ENCODE results near the gene TXN. TPM values are rescaled to one million over a fixed set of nuclear protein-coding genes. Genes with fewer than 3 reads are reported as not detected.
"Not testable (repeated sequence)": the region's sequence is repeated elsewhere in the genome, so short reads cannot be mapped to it uniquely, and the experiment has no call there.

TXN gene
- total RNA-seq, 2 donors from 2014 or later = 90.5 to 92.5 TPM

DNA sequence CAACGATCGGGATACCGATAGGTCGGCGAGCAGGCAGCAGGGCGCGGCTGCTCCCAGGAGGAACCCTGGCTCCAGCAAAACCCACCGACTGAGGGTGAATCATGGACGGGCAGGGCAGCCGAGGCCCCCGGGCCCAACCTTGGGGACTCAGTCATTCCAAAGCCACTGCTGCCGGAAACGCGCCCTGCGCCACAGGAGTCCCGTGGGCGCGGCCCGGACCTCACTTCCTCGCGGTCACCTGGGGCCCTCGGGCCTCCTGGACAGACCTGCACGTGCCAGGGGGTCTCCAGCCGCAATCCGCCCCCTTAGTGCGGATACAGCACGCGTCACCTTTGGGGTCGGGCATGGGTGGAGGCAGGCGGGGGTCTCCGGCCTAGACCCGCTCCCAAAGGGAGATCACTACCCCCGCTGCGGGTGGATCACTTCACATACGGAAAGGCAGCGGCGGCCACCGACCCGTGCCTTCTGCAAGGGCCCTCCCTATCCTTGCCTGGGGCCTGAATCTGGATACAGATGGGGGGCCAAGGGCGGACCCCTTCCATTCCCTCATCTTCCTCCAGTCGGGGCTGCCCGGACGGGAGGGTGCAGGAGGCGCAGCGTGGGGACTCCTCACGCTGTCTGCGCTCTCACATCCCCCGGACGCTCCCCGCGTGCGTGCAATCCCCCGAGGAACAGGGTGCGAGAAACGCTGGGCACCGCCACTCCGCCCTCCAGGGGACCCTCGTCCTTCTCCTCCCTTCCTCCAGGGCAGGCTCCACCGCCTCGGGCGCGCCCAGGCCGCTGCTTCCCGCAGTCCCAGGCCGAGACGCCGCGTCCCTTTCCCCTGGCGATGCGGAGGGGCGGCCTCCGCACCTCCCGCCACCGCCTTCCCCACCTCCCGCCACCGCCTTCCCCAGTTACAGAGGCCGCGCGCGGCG lies 586 bp downstream of the TXN start:
- H3K27me3 ChIP-seq = no peaks in the 10 kb centered on the region
- DNase-seq (ENCODE audit: low spot score) = peak; percentile 74
- peak overlapping the region; percentile 83 to 88 for H3K4me3 ChIP-seq
- peak overlapping the region; percentile 91 to 95 for H3K27ac ChIP-seq
- no peaks in the 10 kb centered on the region for H3K9me3 ChIP-seq
- no peaks in the 10 kb centered on the region for H3K36me3 ChIP-seq
- TF ChIP-seq, protein P1, sequence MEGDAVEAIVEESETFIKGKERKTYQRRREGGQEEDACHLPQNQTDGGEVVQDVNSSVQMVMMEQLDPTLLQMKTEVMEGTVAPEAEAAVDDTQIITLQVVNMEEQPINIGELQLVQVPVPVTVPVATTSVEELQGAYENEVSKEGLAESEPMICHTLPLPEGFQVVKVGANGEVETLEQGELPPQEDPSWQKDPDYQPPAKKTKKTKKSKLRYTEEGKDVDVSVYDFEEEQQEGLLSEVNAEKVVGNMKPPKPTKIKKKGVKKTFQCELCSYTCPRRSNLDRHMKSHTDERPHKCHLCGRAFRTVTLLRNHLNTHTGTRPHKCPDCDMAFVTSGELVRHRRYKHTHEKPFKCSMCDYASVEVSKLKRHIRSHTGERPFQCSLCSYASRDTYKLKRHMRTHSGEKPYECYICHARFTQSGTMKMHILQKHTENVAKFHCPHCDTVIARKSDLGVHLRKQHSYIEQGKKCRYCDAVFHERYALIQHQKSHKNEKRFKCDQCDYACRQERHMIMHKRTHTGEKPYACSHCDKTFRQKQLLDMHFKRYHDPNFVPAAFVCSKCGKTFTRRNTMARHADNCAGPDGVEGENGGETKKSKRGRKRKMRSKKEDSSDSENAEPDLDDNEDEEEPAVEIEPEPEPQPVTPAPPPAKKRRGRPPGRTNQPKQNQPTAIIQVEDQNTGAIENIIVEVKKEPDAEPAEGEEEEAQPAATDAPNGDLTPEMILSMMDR (IDR thresholded peaks at IDR 0.05) = no peak
- peaks cover 0 to 23% of the 10 kb centered on the region in 2 donors for H3K4me1 ChIP-seq

DNA sequence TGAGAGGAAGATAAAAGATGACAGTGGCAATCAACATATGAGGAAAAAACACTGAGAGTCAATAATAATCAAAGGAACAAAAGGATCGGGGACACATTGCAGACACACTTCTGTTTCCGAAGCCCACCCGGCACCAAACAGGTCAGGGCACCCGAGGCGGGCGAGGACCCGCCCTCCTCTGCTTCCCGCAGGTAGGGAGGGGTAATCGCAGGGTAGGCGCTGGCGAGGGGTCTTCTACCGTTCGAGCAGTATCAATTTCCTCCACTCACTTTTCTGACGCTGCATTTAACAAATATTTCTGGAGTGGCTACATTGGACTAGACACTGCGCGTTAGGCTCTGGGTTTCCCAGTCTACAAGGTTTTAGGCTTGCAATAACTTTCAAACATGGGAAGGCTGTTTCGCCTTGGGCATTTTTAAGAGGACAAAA lies 1.3 kb downstream of the TXN start:
- TF ChIP-seq, protein P1 (IDR thresholded peaks at IDR 0.05) = no peak
- Histone ChIP-seq H3K36me3 (peaks cover 2% of the 10 kb centered on the region), H3K4me3 (peak overlapping the region; percentile 83 to 88), H3K27me3 (no peaks in the 10 kb centered on the region), H3K9me3 (no peaks in the 10 kb centered on the region), H3K27ac (peak overlapping the region; percentile 91 to 95), H3K4me1 (peaks cover 0 to 23% of the 10 kb centered on the region in 2 donors)
- no peak for DNase-seq (ENCODE audit: low spot score)

DNA sequence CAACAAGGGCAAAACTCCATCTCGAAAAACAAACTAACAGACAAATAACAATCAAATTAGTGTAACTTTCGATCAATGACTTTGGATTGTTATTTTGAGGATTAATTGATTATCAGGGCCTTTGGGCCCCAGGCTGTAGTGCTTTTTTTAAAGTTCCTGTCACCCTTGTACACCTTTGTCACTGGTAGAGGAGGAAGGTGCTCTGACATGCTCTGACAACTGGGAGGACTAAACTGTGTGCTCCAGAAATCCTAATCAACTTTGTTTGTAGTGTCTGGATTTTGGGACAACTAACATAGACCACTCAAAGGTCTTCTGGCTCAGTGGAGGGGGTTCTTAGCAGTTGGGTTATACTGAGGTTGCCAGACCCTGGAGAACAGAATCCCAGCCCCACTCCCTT lies 1.8 kb downstream of the TXN start:
- TF ChIP-seq, protein P1 (IDR thresholded peaks at IDR 0.05) = no peak
- peak overlapping the region; percentile 91 to 95 for H3K27ac ChIP-seq
- no peaks in the 10 kb centered on the region for H3K27me3 ChIP-seq

DNA sequence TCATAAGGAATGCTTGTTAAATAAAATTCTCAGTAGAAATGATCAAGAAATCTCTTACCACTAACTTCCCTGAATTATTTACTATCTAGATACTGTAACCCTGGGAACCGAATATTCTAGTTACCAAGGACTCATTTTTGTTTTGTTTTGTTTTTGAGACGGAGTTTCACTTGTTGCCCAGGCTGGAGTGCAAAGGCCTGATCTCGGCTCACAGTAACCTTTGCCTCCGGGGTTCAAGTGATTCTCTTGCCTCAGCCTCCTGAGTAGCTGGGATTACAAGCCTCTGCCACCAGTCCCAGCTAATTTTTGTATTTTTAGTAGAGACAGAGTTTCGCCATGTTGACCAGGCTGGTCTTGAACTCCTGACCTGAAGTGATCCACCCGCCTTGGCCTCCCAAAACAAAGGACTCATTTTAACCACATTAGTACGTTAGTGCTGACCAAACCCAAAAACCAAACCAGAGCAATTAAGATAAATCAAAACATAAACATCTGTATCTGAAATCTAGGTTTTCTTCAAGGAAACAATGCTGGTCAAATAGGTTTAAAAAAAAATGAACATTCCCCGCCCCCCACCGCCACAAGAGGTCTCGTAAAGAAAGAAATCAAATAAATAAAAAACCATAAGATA lies 3.7 kb downstream of the TXN start:
- Histone ChIP-seq H3K4me3 (no peak overlapping the region), H3K27ac (no peak overlapping the region), H3K27me3 (no peaks in the 10 kb centered on the region), H3K4me1 (peaks cover 0 to 20% of the 10 kb centered on the region in 2 donors), H3K9me3 (no peaks in the 10 kb centered on the region), H3K36me3 (peaks cover 19% of the 10 kb centered on the region)
- DNase-seq (ENCODE audit: low spot score) = no peak
- TF ChIP-seq, protein P1 (IDR thresholded peaks at IDR 0.05) = no peak

More for the DNA sequence above, 1.8 kb downstream of the TXN start:
- Histone ChIP-seq H3K36me3 (peaks cover 8% of the 10 kb centered on the region), H3K9me3 (no peaks in the 10 kb centered on the region), H3K4me1 (peaks cover 0 to 23% of the 10 kb centered on the region in 2 donors), H3K4me3 (peak overlapping the region in 1 of 2 donors; percentile 83)
- DNase-seq (ENCODE audit: low spot score) = no peak

DNA sequence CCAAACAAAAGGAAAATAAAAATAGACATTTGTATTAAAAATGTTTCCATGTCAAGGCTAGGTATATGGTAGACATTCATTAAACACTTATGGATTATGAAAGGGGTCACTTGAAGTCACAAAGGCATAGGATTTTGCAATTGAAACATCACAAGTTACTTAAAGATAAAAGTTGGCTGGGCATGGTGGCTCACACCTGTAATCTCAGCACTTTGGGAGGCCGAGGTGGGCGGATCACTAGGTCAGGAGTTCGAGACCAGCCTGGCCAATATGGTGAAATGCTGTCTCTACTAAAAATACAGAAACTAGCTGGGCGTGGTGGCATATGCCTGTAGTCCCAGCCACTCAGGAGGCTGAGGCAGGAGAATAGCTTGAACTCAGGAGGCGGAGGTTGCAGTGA lies 4.5 kb downstream of the TXN start:
- H3K9me3 ChIP-seq; H3K4me3 ChIP-seq; H3K27me3 ChIP-seq; H3K27ac ChIP-seq; DNase-seq (ENCODE audit: low spot score): not testable (repeated sequence)
- peaks cover 0 to 14% of the 10 kb centered on the region in 2 donors for H3K4me1 ChIP-seq
- peaks cover 26% of the 10 kb centered on the region for H3K36me3 ChIP-seq

DNA sequence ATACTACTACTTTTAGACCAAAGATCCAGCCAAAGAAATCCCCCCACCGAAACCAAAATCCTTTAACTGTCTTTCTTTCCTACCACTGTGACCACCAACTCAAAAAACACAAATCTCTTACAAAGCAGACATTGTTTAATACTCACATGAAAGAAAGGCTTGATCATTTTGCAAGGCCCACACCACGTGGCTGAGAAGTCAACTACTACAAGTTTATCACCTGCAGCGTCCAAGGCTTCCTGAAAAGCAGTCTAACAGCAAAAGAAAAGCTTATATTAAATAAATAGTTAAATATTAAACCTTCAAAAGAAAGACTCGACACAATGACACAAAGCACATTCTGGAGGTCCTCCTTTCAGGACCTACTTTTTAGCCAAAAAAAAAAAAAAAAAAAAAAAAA lies 5.1 kb downstream of the TXN start:
- Histone ChIP-seq H3K4me3 (no peak overlapping the region), H3K9me3 (no peaks in the 10 kb centered on the region), H3K4me1 (peaks cover 0 to 14% of the 10 kb centered on the region in 2 donors), H3K27ac (no peak overlapping the region), H3K36me3 (peaks cover 32% of the 10 kb centered on the region), H3K27me3 (no peaks in the 10 kb centered on the region)
- TF ChIP-seq, protein P1 (IDR thresholded peaks at IDR 0.05) = no peak
- no peak for DNase-seq (ENCODE audit: low spot score)

Measured in right atrium auricular region (tissue), 2 donors.